ENCODE results near the gene RACGAP1. TPM values are rescaled to one million over a fixed set of nuclear protein-coding genes. Genes with fewer than 3 reads are reported as not detected.
A peak's percentile ranks its signal among the peaks of the same experiment; 100 is the strongest.

RACGAP1 gene
- total and polyA plus RNA-seq, 2 of the 4 experiments (the other 2 are of a cell fraction): 37.9 to 110 TPM

DNA sequence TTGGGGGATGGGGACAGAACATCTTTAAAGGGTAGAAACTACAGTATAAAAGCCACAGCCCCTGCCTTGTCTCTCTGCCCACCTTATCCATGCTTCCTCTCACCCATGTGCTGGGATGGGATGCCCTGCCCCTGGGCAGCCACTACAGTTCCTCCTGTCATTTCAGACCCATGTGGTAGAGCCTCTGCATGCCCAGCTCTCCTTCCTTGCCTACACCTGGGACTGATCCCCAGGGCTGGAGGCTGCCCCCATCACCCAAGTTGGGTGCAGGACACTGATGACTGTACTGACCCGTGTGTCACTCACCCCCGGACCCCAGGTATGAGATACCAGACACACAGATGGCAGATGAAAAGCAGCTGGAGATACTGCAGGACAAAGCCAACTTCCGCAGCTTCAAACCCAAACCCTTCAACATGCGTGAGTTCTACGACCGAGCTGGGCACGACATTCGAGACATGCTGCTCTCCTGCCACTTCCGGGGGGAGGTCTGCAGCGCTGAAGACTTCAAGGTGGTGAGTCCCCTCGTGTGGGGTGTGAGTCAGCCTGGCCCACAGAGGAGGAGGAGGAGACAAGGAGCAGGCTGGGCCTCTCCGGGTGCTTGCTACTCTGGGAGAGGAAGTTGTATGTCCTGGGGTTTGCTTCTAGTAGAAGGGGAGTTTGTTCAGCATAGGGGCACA, 34.3 kb upstream of the RACGAP1 start (continued):
- no peak for TF ChIP-seq CEBPB (IDR thresholded peaks at IDR 0.05; ENCODE audit: low read depth, low read length)

DNA sequence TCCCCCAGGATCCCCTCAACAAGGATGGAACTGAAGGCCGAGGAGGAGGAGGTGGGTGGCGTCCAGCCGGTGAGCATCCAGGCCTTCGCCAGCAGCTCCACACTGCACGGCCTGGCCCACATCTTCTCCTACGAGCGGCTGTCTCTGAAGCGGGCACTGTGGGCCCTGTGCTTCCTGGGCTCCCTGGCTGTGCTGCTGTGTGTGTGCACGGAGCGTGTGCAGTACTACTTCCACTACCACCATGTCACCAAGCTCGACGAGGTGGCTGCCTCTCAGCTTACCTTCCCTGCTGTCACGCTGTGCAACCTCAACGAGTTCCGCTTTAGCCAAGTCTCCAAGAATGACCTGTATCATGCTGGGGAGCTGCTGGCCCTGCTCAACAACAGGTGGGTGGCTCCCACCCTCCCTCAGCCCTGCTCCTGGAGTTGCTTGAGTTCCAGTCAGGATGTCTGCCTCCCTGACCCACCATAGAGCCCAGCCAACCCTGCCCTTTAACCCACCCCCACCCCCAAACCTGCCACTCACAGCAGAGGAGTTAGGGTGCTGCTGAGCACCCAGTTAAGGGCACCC, 33.5 kb upstream of the RACGAP1 start:
- H3K4me1 ChIP-seq (ENCODE audit: control insufficient read depth, insufficient read depth, low read length): peaks cover 9% of the 10 kb centered on the region
- H3K18ac ChIP-seq (ENCODE audit: low read depth, low read length): no peak overlapping the region
- no peak overlapping the region for H2BK5ac ChIP-seq (ENCODE audit: low read depth, low read length, poor library complexity, severe bottlenecking)
- no peak overlapping the region for H4K5ac ChIP-seq (ENCODE audit: low read depth, low read length)
- ChIA-PET POLR2A (ENCODE audit: unreplicated experiment) (no interaction called here), CTCF (interaction anchor here (0.7 to 1.7 kb wide), 2 partner anchors 91 to 261 kb away, joined by 6 to 7 read pairs; no protein-coding TSS in a partner anchor)
- H2AK5ac ChIP-seq (ENCODE audit: low read depth, low read length): peak overlapping the region; percentile 43; the same call in 1 of the 2 replicates
- 90% methylated on average over 15 of the region's 15 CpGs; no CpG with 5 or more reads in 1 of the 2 experiments for WGBS, 2 experiments (ENCODE audit: extremely low coverage in 2 of 2, insufficient read length in 1 of 2)
- 0 out of 2 replicates have a peak, but pooled peaks cover 3% of the 10 kb centered on the region for H3K36me3 ChIP-seq (ENCODE audit: control insufficient read depth, insufficient read depth, low read length)
- no peak overlapping the region for H4K91ac ChIP-seq (ENCODE audit: insufficient read depth, low read depth, low read length)
- no peak overlapping the region for H2BK20ac ChIP-seq (ENCODE audit: low read depth, low read length)
- in situ Hi-C loops (cut with MboI; ENCODE audit: low sequenced_read_pairs): loop anchor here (5.0 kb wide), 1 partner anchor 87 kb away; the partner anchor contains the start of gene AQP6
- TF ChIP-seq RAD21 (IDR thresholded peaks at IDR 0.05; ENCODE audit: low read length): no peak
- TF ChIP-seq CEBPB (IDR thresholded peaks at IDR 0.05; ENCODE audit: low read depth, low read length): no peak
- TF ChIP-seq, protein P1, sequence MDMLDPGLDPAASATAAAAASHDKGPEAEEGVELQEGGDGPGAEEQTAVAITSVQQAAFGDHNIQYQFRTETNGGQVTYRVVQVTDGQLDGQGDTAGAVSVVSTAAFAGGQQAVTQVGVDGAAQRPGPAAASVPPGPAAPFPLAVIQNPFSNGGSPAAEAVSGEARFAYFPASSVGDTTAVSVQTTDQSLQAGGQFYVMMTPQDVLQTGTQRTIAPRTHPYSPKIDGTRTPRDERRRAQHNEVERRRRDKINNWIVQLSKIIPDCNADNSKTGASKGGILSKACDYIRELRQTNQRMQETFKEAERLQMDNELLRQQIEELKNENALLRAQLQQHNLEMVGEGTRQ (IDR thresholded peaks at IDR 0.05; ENCODE audit: low read depth, low read length): no peak
- TF ChIP-seq FOS (IDR thresholded peaks at IDR 0.05; ENCODE audit: low read depth, low read length): no peak
- TF ChIP-seq NFE2L2 (IDR thresholded peaks at IDR 0.05; ENCODE audit: low read depth, low read length): no peak
- H4K20me1 ChIP-seq (ENCODE audit: insufficient read depth, low read length): peaks cover 7% of the 10 kb centered on the region; the same call in 1 of the 2 replicates
- no TSS peak for BruUV-seq (replicated peaks)
- H3K79me1 ChIP-seq (ENCODE audit: low read depth in 1 of 2, low read length in 2 of 2): no peaks in the 10 kb centered on the region; a peak in 1 of 4 replicates
- intact Hi-C loops (cut with micrococcal nuclease): no loop called here
- H3K27me3 ChIP-seq (ENCODE audit: control insufficient read depth, insufficient read depth, low read length): peaks cover 13% of the 10 kb centered on the region
- no peak overlapping the region for H2AFZ ChIP-seq (replicated peaks; ENCODE audit: low read length, poor library complexity)
- H3K9me1 ChIP-seq (ENCODE audit: insufficient read depth, low read length): no peaks in the 10 kb centered on the region
- no peak overlapping the region for H3K56ac ChIP-seq (ENCODE audit: extremely low read depth, insufficient read depth, low read length)
- no peak overlapping the region for H3K4ac ChIP-seq (ENCODE audit: low read depth, low read length)
- no peak overlapping the region for H2BK15ac ChIP-seq (ENCODE audit: low read depth, low read length)
- H2BK120ac ChIP-seq (ENCODE audit: low read depth, low read length): no peak overlapping the region
- no peak overlapping the region for H3K27ac ChIP-seq (ENCODE audit: insufficient read depth, low read length)
- H3K9ac ChIP-seq (ENCODE audit: low read depth, low read length): no peak overlapping the region
- no peaks in the 10 kb centered on the region for H3K9me3 ChIP-seq (ENCODE audit: control insufficient read depth, insufficient read depth, low read length)
- H2AK9ac ChIP-seq (replicated peaks; ENCODE audit: low read depth, low read length, poor library complexity): no peak overlapping the region
- DNase-seq: no peak
- H3K4me3 ChIP-seq (ENCODE audit: insufficient read depth, low read depth, low read length): no peak overlapping the region
- H4K8ac ChIP-seq (ENCODE audit: low read depth in 2 of 2, low read length in 2 of 2): no peak overlapping the region
- no peak overlapping the region for H3K4me2 ChIP-seq (ENCODE audit: low read depth, low read length)
- ATAC-seq (ENCODE audit: low read depth): no peak
- H3K23ac ChIP-seq (ENCODE audit: low read depth, low read length): no peak overlapping the region
- no peak overlapping the region for H3K14ac ChIP-seq (replicated peaks; ENCODE audit: low read depth, low read length)
- dilution Hi-C loops (cut with HindIII; ENCODE audit: low sequenced_read_pairs, unreplicated experiment): no loop called here

Measured in IMR-90 (cell line).